ENCODE data around the gene MRPL57. TPM values are rescaled to one million over a fixed set of nuclear protein-coding genes. Genes with fewer than 3 reads are reported as not detected.
"Not testable (repeated sequence)": the region's sequence is repeated elsewhere in the genome, so short reads cannot be mapped to it uniquely, and the experiment has no call there.

The MRPL57 gene
- total and polyA plus RNA-seq, 2 donors from 2014 or later: 18.3 to 47.1 TPM

DNA sequence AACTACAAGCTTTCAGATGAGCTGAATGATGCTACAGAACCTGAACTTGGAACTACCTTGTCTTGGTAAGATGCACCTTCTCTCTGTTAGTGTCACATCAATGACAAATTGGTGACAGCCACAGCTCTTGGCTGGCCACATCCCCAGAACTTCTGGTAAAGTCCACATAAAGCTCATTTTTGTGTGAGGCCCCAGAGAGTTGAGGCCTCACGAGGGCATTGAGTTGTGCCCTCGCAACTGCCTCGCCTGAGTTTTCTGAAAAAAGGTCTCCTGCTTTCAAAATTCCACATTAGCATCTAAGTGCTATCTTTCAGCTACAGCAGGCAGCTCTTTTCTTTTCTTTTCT lies 42.6 kb downstream of the MRPL57 start:
- no peak for DNase-seq
- intact Hi-C loops (cut with DNase I): no loop called here
- Histone ChIP-seq H3K4me1 (ENCODE audit: control insufficient read depth in 2 of 3, insufficient read depth in 2 of 3, low read depth in 1 of 3, low read length in 3 of 3) (no peaks in the 10 kb centered on the region), H3K36me3 (ENCODE audit: control insufficient read depth in 2 of 3, insufficient read depth in 3 of 3, low read length in 3 of 3) (no peaks in the 10 kb centered on the region), H3K4me3 (ENCODE audit: low read length in 3 of 3) (no peak overlapping the region), H3K9me3 (ENCODE audit: control insufficient read depth in 2 of 3, insufficient read depth in 1 of 3, low read length in 3 of 3) (peaks cover 0 to 9% (median 0%) of the 10 kb centered on the region in 3 donors), H3K27ac (ENCODE audit: low read depth in 2 of 2, low read length in 2 of 2) (no peak overlapping the region), H3K27me3 (ENCODE audit: control insufficient read depth, insufficient read depth, low read length) (no peaks in the 10 kb centered on the region), H3K9ac (ENCODE audit: low read length in 3 of 3) (no peak overlapping the region)
- FAIRE-seq: no peak
- TF ChIP-seq, protein P1, sequence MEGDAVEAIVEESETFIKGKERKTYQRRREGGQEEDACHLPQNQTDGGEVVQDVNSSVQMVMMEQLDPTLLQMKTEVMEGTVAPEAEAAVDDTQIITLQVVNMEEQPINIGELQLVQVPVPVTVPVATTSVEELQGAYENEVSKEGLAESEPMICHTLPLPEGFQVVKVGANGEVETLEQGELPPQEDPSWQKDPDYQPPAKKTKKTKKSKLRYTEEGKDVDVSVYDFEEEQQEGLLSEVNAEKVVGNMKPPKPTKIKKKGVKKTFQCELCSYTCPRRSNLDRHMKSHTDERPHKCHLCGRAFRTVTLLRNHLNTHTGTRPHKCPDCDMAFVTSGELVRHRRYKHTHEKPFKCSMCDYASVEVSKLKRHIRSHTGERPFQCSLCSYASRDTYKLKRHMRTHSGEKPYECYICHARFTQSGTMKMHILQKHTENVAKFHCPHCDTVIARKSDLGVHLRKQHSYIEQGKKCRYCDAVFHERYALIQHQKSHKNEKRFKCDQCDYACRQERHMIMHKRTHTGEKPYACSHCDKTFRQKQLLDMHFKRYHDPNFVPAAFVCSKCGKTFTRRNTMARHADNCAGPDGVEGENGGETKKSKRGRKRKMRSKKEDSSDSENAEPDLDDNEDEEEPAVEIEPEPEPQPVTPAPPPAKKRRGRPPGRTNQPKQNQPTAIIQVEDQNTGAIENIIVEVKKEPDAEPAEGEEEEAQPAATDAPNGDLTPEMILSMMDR (IDR thresholded peaks at IDR 0.05; ENCODE audit: borderline replicate concordance, extremely low read depth, insufficient read depth): no peak

DNA sequence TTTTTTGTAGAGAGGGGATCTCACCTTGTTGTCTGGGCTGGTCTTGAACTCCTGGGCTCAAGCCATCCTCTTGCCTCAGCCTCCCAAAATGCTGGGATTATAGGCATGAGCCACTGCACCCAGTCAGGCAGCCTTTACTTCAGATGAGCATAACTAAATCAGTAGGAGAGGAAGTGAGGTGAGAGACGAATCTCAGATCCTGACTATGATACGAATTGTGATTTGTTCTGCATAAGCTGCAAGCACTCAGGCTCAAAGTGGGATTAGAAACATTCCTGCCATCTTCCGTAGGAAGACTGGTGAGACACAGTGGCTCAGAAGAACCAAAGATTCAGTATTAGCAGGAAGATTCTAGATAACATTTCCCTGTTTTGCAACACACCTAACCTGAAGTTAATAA lies 43.3 kb downstream of the MRPL57 start:
- intact Hi-C loops (cut with DNase I); H3K4me3 ChIP-seq (ENCODE audit: low read length in 3 of 3); H3K27ac ChIP-seq (ENCODE audit: low read depth in 2 of 2, low read length in 2 of 2); H3K27me3 ChIP-seq (ENCODE audit: control insufficient read depth, insufficient read depth, low read length); H3K9me3 ChIP-seq (ENCODE audit: control insufficient read depth in 2 of 3, insufficient read depth in 1 of 3, low read length in 3 of 3); DNase-seq; FAIRE-seq; H3K9ac ChIP-seq (ENCODE audit: low read length in 3 of 3); H3K4me1 ChIP-seq (ENCODE audit: control insufficient read depth in 2 of 3, insufficient read depth in 2 of 3, low read depth in 1 of 3, low read length in 3 of 3); H3K36me3 ChIP-seq (ENCODE audit: control insufficient read depth in 2 of 3, insufficient read depth in 3 of 3, low read length in 3 of 3): not testable (repeated sequence)

DNA sequence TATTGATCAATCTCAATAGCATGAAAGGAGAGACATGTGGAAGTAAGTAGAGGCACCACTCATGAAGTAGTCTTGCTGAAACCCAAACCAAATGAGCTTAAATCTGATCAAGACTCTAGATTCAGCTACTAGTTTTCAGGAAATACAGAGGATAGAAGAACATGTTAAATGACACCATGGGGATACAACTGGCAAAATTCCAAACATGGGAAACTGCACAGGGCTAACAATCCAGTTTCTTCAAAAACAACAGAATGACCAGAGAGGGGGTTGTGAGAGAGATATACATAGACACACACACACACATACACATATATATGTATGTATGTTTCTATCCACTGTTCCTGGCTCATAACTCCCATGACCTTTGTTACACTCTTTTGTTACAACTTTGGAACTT lies 44.8 kb downstream of the MRPL57 start:
- H3K9me3 ChIP-seq (ENCODE audit: control insufficient read depth in 2 of 3, insufficient read depth in 1 of 3, low read length in 3 of 3): peaks cover 0 to 9% (median 0%) of the 10 kb centered on the region in 3 donors
- no peaks in the 10 kb centered on the region for H3K4me1 ChIP-seq (ENCODE audit: control insufficient read depth in 2 of 3, insufficient read depth in 2 of 3, low read depth in 1 of 3, low read length in 3 of 3)
- intact Hi-C loops (cut with DNase I): no loop called here
- no peak overlapping the region for H3K4me3 ChIP-seq (ENCODE audit: low read length in 3 of 3)
- DNase-seq: no peak
- H3K27ac ChIP-seq (ENCODE audit: low read depth in 2 of 2, low read length in 2 of 2): no peak overlapping the region
- TF ChIP-seq, protein P1 (IDR thresholded peaks at IDR 0.05; ENCODE audit: borderline replicate concordance, extremely low read depth, insufficient read depth): no peak
- no peak overlapping the region for H3K9ac ChIP-seq (ENCODE audit: low read length in 3 of 3)
- FAIRE-seq: no peak
- H3K36me3 ChIP-seq (ENCODE audit: control insufficient read depth in 2 of 3, insufficient read depth in 3 of 3, low read length in 3 of 3): no peaks in the 10 kb centered on the region
- H3K27me3 ChIP-seq (ENCODE audit: control insufficient read depth, insufficient read depth, low read length): no peaks in the 10 kb centered on the region

DNA sequence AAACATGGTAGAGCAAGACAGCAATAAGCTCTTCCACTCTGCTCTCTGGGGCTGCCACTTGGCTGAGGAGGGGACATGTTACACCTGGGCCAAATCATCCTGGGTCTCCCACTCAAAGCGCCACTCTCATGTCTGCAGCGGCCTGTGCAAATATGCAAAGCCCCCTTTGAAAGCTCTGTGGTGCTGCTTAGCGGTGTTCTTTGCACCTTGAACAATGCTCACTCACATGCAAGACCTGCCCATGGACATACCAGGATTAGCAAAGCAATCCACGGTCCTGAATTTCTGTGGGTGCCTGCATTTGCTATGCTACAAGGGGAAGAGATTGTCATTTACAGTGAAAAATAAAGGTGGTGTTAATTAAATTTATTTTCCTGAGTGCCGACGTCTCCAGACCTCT lies 48.6 kb downstream of the MRPL57 start:
- H3K4me1 ChIP-seq (ENCODE audit: control insufficient read depth in 2 of 3, insufficient read depth in 2 of 3, low read depth in 1 of 3, low read length in 3 of 3): no peaks in the 10 kb centered on the region
- DNase-seq (no peak), FAIRE-seq (no peak)
- peaks cover 0 to 9% (median 0%) of the 10 kb centered on the region in 3 donors for H3K9me3 ChIP-seq (ENCODE audit: control insufficient read depth in 2 of 3, insufficient read depth in 1 of 3, low read length in 3 of 3)
- H3K36me3 ChIP-seq (ENCODE audit: control insufficient read depth in 2 of 3, insufficient read depth in 3 of 3, low read length in 3 of 3): no peaks in the 10 kb centered on the region
- no peak overlapping the region for H3K27ac ChIP-seq (ENCODE audit: low read depth in 2 of 2, low read length in 2 of 2)
- no peaks in the 10 kb centered on the region for H3K27me3 ChIP-seq (ENCODE audit: control insufficient read depth, insufficient read depth, low read length)
- intact Hi-C loops (cut with DNase I): no loop called here
- H3K4me3 ChIP-seq (ENCODE audit: low read length in 3 of 3): no peak overlapping the region
- TF ChIP-seq, protein P1 (IDR thresholded peaks at IDR 0.05; ENCODE audit: borderline replicate concordance, extremely low read depth, insufficient read depth): no peak
- no peak overlapping the region for H3K9ac ChIP-seq (ENCODE audit: low read length in 3 of 3)
